GM21825 (cell line): Measurements from ENCODE around the gene SH3D21.

Source experiments
- ATAC-seq: cut with Tn5 transposase; IDR thresholded peaks from one replicate; pipeline ENCODE4 v1.9.1; 2021; ENCODE audit warnings: mild to moderate bottlenecking, moderate library complexity; ENCODE audit not compliant: unreplicated experiment

SH3D21 gene

GRCh38 chr1:36355811-36356210 lies 49.6 kb downstream of the SH3D21 start:
- ATAC-seq, result no peak

DNA sequence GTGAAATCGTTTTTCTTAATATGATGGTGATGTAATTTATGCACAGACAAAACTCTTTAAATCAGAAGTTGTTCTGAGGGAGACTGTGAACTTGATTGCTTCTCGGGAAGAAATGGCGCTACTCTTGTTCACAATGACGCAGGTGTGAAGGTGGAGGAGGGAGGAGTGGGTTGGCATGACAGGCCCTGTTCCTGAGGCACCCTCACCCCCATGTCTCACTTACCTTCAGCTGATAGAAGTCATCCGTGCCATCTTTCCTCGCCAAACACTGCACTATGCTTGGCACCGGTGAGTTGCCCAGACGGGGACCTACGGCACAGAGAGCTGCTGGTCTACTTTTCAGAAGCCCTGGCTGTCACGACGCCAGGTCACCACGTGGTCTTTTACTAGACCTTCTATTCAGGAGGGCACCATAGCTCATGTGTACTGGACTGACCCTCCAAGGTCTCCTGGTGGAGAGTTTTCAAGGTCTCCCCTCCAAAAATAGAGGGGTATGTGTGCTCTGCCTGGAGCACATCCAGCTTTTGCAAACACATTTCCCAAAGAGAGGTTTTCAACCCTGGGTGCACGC lies 52.4 kb downstream of the SH3D21 start:
- ATAC-seq, result no peak

DNA sequence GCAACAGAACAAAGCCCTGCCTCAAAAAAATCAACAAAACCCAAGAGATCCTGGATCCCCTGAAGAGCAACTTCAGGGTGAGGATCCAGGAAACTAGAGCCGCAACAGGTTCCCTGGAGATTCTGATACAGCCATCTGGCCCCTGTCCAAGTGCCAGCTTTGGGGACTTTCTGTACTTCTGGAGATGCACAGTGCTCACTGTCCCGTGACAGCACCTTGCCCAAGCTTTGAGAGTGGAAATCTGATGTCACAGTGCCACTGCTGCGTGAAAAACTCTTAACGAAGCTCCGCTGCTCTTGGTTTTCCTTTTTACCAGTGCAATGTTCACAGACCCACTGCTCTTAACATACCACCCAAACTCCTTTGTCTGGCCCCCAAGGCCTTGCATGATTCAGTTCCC lies 53.2 kb downstream of the SH3D21 start:
- ATAC-seq, result no peak

GRCh38 chr1:36359911-36360550 lies 53.9 kb downstream of the SH3D21 start:
- no peak for ATAC-seq

- no peak for ATAC-seq
Measured at GRCh38 chr1:36365381-36365780, 59.2 kb downstream of the SH3D21 start.

DNA sequence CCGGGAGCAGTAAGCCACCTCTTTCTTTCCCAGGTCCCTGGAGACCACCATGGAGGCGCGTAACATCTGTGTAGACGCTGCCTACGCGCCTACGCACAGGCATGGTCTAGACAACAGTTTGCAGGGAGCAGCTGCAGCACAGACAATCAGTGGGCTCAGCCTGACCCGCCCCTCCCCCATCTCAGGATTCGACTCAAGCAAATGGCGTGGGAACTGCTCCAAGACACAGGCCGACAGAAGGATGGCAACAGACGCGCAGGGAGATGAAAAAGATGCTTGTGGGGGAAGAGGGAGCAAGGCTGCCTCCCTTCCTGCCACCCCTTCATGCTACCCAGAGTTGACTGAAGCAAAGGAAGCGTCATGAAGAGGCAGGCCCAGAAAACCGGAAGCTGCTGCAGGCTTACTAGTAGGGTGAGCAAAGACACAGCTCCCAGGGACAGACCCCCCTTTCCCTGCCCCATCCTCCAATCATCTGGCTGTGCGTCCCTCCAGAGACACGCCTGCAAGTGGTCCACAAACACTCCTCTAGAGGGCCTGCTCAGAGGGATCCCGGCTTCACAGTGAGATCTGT lies 60.0 kb downstream of the SH3D21 start:
- no peak for ATAC-seq

DNA sequence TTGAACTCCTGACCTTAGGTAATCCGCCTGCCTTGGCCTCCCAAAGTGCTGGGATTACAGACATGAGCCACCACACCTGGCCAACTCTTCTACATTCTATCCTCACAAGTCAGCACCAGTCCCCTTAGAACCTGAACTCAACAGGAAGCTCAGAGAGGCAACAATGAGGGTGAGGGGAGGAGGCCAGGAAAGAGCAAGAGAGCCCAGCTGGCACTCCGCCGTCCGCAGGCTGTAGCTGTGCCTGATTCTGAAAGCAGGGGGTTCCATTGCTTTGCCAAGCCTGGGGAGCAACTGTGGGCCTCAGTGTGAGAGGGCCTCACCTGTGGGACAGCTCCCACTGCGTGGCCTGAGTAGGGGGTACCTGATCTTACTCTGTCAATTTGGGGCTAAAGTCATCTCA lies 60.9 kb downstream of the SH3D21 start:
- ATAC-seq, result no peak

DNA sequence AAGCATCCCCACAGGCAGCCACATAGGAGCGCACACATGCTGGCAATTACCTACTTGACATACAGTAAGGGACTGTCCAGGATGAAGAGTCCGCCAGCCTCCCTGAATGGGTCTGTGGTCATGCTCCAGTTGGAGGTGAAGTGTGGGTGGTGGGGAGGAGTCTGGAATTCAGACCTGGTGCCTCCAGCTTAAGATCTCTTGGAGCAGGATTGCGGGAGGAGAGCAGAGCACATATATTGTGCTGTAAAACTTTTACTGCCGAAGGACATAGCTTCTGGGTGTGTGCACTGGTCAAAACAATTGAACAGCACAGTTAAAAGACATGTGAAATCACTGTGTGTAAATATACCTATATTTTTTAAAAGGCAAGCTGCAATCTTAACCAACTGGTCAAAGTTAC lies 61.6 kb downstream of the SH3D21 start:
- no peak for ATAC-seq

DNA sequence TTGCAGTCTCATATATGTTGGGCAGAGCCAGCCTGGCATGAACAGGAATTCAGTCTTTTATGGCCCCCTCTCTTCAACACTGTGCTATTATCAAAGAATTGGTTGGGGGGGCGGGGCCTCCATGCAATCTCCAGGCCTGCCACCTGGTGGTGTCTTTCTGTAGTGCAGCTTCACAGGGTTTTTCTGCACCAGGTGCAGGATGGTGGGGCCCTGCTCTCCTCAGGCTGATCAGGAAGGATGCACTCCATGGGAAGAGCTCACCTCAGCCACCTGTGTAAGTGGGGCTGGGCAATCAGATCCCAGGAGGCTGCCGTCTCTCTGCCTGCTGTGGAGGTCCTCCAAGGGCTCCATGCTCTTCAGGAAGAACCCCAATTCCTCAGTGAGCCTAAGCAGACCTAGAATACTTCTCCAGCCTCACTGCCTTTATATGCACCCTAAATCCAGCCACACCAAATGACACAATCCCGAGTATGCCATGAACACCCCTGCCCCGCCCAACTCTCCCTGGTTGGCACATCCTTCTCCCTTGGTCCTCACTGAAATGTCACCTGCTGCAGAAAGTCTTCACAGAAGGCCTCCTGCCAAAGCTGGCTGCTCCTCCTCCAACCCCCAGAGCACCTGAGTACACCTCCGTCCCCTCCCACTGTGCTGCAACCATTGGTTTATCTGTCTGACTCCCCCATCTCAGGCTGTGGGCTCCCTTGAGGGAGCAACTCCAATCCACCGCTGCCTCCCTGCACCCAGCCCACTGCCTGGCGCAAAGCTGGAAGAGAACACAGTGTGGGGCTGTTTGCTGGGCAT lies 63.1 kb downstream of the SH3D21 start:
- ATAC-seq, result no peak
